HG03108 (cell line): Measurements from ENCODE around the gene CXCL13.
"Not testable (repeated sequence)": the region's sequence is repeated elsewhere in the genome, so short reads cannot be mapped to it uniquely, and the experiment has no call there.

ENCODE experiments used
- ATAC-seq: cut with Tn5 transposase; IDR thresholded peaks from one replicate; pipeline ENCODE4 v1.9.1; 2021; ENCODE audit warnings: moderate library complexity; ENCODE audit not compliant: unreplicated experiment

CXCL13 gene, protein sequence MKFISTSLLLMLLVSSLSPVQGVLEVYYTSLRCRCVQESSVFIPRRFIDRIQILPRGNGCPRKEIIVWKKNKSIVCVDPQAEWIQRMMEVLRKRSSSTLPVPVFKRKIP

DNA sequence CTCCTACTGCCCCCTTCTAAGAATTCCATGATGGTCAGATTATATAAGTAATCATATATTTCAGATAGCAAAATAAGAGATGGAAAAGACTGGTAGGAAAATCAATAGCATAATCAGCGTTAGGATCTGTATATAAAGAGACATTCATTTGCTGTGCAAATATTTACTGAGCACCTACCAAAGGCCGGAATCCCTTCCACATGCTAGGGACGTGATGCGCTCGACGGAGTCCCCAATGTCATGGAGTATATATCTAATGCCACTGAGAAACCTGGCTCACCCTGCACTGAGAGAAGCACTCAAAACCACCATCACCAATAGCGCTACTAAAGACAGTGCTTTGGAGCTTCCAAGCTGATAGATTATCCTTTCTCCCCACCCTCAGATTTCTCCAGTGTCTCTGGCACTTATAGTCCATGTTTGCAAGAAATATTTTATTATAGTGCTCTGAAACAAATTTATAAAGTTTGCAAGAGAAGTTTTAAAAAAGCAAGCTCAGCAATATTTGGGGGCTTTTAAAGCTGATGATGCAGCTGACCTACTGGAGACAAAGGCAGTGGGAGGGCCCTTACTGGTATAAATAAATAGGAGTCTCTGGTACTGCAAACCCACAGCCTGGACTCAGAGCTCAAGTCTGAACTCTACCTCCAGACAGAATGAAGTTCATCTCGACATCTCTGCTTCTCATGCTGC lies at the start of gene CXCL13:
Gene CXCL13, plus strand, starts transcription at position 611 of the 693 bp plus-strand sequence. Its CDS starts 46 bp downstream, at position 657.
- no peak for ATAC-seq

DNA sequence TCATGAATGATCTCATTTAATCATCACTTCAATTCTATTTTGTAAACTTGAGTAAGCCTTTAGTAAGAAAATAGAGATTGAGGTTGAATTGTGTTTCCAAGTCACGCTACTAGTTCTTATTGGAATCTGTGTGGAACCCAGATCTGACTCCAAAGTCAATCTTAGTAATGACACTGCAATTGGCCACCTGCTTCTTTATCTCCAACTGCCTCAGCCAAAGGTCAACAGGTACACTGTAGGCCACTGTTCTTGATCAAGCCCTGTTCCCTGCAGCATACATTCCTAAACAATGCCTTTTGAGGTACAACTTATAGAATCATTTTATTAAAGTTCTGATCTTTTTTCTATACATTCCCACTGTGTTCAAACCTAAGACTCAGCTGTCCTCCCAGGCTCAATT lies 45.5 kb upstream of the CXCL13 start:
- no peak for ATAC-seq

DNA sequence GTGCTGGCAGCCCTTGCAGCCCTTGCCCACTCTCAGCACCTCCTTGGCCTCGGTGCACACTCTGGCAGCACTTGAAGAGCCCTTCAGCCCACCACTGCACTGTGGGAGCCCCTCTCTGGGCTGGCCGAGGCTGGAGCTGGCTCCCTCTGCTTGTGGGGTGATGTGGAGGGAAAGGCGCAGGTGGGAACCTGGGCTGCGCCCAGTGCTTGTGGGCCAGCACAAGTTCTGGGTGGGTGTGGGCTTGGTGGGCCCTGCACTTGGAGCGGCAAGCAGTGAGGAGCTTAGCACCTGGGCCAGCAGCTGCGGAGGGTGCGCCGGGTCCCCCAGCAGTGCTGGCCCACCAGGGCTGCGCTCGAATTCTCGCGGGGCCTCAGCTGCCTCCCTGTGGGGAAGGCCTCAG lies 43.9 kb upstream of the CXCL13 start:
- ATAC-seq = not testable (repeated sequence)

DNA sequence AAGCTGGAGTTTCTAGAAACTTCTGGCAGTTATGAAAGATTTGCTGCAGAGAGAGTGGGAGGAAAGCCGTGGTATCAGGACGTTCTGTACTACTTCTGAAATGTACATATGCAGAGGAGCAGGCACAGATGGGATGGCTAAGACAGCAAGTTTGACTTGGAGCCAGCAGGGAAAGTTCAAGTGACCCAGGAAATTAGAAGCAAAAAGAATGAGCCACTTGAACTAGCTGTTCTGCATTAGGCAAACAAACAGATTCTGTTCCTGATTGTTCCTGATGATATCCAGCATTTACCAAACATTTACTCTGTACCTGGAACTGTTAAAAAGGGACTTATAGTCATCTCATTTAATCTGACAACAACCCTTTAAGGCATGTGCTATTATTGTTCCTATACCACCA lies 41.4 kb upstream of the CXCL13 start:
- ATAC-seq = no peak

DNA sequence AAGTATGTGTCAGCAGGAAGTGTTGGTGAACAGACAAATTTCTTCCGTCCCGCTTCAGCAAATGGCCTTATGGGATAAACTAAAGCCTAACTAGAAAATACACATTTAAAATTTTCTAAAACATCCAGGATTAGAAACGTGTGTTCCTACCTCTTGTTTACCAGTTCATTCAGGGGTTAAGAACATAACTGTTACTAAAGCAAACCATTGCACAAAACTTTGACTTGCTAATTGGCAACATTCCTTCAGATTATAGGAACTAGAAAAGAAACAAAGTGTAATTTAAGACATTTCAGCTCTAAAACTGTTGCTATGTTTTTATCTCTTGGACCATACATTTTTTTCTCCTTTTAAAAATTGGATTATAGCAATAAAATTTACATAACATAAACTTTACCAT lies 39.5 kb upstream of the CXCL13 start:
- no peak for ATAC-seq

DNA sequence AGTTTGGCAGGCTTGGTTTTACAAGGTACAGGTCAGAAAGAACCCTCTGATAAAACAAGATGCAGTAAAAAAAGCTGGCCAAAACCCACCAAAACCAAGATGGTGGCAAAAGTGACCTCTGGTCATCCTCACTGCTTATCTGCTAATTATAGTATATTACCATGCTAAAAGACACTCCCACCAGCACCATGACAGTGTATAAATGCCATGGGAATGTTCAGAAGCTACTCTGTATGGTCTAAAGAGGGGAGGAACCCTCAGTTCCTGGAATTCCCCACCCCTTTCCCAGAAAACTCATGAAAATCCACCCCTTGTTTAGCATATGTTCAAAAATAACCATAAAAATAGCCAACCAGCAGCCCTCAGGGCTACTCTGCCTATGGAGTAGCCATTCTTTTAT lies 38.1 kb upstream of the CXCL13 start:
- no peak for ATAC-seq

DNA sequence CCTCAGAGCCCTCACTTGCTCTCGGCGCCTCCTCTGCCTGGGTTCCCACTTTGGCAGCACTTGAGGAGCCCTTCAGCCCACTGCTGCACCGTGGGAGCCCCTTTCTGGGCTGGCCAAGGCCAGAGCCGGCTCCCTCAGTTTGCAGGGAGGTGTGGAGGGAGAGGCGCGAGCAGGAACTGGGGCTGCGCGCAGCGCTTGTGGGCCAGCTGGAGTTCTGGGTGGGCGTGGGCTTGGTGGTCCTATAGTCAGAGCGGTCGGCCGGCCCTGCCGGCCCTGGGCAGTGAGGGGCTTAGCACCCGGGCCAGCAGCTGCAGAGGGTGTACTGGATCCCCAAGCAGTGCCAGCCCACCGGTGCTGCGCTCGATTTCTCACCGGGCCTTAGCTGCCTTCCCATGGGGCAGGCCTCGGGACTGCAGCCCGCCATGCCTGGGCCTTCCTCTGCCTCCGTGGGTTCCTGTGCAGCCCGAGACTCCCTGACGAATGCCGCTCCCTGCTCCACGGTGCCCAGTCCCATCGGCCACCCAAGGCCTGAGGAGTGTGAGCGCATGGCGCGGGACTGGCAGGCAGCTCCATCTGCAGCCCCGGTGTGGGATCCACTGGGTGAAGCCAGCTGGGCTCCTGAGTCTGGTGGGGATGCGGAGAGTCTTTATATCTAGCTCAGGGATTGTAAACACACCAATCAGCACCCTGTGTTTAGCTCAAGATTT lies 35.0 kb upstream of the CXCL13 start:
- not testable (repeated sequence) for ATAC-seq

DNA sequence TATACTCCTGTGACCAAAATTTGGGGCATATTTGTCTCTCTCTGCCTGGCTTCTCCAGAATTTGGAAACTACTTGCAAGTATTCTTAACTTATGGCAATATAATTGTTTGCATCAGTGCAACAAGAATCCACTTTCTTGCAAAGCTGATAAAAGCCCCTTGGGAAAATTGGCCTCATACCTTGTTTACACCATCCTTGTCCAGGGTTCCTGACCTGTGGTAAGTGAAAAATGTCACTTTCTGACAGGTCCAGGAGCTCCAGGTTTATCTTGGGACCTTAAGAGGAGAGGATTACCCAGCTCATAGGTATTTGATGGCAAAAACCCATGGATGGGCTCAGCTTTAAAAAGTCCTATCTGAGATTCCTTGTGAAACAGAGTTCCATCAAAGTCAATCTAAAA lies 29.3 kb upstream of the CXCL13 start:
- ATAC-seq = no peak

DNA sequence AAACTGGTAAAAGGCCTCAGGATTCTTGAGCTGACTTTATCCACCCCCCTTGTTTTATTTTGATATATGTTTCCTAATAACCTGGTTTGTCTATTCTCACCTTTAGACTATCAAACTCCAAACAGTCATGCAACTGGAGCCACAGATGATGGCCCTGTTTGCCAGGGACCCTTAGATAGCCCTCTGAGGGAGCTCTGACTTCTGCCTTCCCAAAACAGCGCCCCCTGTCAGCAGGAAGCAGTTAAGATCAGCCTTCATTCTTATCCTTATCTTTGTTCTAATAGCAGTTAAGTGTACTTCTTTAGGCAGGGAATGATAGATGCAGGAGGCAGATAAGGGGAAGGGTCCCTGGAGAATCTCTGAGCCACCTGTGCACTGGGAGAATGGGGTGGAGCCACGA lies 27.5 kb upstream of the CXCL13 start:
- ATAC-seq = no peak

DNA sequence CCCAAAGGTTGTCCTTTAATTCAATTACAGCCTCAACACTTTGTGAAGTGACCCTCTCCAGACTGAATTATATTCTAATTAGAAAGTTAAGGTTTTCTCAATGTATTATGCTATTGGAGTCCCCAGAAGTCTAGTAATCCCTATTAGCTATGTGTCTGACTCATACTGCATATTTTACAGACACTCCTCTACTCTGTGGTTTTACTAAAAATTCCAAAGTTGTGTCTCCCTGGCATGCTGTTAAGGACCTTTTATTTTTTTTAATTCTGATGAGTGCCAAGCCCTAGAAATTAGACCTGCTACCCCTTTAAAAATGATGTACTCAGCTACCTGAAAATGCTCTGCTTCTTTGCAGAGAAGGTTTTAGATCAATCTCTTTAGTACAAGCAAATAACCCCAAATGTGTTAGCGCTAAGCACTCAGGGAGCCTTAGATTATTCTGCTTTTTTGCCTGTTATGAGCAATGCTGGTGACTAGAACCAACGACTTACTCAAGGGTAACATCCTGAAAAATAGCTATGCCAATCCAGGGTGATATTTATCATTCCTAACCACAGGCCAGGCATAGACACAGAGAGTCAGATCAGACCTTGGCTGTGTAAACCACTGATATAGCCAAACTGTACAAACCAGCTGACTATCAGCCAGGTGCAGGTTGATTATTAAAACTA lies 26.1 kb upstream of the CXCL13 start:
- ATAC-seq = no peak

DNA sequence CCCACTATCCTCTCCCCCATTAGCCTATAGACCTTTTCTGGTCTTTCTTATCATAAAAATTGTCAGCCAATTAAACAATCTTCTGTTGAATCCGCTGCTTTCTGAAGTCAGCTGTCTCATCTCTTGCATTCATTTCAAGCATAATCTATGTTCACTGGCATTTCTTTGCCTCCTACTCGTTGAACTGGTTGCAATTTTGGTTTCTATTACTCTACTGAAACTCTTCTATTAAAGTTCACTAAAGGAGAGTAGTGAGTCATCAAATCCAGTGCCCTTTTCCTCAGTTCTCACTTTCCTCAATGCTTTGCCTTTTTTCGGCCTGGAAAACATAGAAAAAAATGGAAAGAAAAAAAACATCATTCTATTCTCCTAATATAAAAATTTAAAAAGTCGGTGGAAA lies 23.9 kb upstream of the CXCL13 start:
- peak; percentile 61 for ATAC-seq

DNA sequence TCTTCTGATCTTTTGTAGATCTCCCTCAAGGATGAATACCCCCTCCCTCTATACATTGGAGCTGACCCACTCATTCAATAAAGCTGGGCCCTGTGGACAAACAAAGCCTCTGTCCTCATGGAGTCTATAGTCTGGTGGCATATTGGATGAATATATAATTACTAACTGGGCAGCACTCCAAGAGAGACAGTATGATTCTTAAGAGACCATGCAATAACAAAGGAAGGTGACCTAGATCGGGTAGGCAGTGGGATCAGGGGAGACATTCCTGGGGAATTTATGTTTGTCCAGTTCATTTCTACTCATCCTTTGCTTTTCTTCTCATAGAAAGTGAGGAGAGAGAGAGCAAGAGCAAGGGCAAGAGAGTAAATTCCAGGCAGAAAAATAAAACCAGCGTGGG lies 23.5 kb upstream of the CXCL13 start:
- no peak for ATAC-seq

DNA sequence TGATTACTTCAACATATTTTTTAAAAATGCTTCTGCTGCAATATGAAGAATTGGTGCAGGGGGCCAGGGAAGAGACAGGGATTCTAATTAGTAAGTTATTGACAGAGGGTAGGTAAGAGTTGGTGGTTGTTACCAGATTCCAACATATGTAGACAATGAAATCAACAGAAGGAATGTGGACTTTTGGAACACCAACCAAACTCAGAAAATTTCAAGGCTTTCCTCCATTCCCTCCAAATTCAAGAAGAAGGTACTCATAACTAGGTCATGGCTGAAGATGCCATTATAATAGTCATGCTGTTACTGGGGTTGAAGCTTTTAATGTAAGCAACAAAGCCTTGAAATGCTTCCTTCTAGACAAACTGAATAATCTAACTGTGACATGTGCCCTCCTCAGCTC lies 22.9 kb upstream of the CXCL13 start:
- ATAC-seq = no peak

DNA sequence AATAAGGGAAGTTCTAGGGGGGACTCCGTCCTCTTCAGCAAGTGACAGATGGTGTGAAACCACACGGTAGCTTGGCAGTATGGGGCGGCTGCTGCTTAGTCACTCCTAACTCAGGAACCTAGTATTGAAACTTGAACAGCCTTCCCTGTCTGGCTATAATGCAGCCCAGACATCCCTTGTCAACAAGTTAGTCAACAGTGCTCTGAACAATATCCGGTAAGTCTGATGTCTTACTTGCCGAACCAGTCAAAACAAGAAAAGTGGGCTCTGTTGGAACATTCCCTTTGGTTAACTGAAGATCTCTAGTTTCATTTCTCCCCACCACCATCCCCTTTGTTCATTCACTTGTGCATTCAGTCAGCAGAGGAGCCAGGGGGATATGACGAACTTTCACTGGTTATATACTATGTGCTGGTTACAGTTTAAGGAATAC lies 18.7 kb upstream of the CXCL13 start:
- peak; percentile 97 for ATAC-seq

DNA sequence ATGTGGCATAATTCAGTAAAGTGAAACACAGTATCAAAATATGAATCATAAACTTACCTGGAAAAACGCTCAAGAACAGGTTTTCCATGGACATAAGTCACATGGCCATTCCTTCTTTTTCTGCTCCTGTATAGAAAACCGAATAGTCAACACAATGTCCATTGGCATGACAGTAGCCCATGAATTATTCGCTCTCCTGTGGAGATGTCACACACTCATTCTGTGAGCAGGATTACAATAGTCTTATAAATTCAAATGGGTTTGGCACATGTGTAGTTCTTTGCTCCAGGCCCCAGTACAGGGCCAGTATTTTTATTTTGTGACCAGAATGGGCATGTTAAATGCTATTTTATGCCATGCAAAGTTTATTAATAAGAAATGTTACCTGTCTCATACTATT lies 15.1 kb upstream of the CXCL13 start:
- no peak for ATAC-seq

DNA sequence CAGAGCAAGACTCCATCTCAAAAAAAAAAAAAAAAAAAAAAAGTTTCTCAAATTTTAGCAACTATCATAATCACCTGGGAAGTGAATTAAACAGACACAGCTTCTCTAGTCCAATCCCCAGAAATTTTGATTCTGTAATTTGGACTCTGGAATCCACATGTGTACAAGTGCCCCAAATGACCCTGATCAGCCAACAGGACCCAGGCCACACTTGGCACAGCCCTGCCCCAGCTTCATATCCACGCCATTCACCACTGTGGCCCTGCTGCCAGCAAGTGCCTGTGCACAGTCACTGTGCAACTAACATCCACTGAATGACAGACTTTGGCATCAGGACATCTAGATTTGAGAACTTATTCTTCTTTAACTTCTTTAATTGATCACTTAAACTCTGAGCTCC lies 14.1 kb upstream of the CXCL13 start:
- ATAC-seq = no peak

DNA sequence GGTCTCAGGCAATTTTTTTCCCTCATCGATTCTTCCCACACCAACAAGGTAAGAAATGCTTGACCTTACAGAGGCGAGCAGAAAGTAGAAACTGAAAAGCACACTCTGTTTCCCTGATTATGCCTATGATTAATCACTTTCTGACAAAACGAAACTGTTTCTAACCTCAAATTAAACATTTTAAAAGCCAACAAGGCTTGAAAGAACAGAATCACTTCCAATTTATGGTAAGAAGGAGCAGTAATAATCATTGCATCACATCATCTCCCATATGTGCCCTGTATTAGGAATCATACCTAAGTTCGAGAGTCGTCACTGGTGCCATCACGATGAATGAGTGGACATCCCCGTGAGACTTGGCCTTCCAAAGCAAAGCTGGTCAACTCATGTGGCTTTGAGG lies 12.5 kb upstream of the CXCL13 start:
- no peak for ATAC-seq

DNA sequence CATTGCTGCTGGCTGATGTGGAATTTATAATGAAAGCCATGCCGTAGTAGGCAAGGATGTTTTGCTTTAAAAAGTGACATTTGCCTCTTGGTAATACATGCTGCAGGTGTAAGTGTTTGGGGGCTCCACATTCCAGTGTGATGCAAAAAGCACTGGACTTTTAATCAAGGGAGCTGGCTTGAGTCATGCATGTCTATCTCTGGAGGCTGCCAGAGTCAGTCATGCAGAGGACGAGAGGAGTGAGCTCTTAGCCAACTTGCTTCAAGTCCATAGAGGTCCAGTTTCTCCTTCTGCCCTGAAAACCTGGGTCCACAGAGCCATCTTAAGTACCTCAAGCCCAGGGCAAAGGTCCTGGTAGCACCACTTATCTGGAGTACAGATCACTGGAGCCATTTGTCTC lies 11.6 kb upstream of the CXCL13 start:
- no peak for ATAC-seq

DNA sequence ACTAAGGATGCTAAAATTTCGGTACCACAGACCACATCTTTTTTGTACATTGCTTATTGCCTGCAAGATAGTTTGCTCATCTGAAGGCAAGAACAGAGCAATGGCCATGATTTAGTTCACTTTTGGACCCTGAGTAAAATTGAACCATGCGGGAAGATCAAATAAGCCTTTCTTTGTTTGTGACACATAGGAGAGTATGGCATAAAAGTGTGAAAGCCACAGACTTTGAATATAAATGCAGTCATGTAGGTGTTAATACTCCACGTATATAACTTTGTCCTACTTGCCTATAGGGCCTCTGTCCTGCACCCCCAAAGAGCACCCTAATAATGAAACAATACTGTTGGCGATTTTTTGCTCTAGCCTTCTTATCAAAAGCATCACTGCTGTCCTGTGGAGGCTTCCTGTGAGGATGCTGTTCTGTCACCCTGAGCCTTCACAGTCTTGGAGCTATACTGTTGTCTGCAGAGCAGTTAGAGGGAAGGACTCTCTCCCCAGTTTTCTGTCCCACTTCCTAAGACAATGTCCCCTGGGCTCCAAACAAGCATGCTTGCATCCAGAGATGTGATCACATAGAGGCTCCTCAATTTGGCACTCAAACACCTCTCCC lies 10.2 kb upstream of the CXCL13 start:
- ATAC-seq = no peak

DNA sequence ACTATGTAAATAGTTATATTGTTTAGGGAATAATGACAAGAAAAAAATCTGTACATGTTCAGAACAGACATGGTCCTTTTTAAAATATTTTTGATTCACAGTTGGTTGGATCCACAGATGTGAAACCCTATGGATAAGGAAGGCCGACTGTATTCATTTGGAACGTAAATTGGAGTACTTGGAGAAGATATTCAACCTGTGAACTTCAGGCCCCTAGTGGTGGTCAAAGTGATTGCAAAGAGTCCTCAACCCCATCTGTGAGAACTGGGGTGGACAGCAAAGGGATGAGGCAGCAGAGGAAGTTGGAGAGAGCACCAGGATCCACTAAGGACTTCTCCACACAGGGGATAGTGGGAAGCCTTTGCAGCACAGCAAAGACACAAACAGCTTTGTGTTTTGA lies 6.2 kb upstream of the CXCL13 start:
- no peak for ATAC-seq
